RCC 7860 (cell line): Measurements from ENCODE around the gene SEC63.

Source experiments
- DNase-seq: peaks from one replicate; pipeline ENCODE4 v3.0.0-alpha.2; 2015; ENCODE audit warnings: low spot score
- FAIRE-seq: peaks from 2 replicates; lab custom pipeline; 2012; peaks lifted over from hg19 to GRCh38; lab: Jason Lieb, UNC

SEC63 gene

GRCh38 chr6:107820338-107821261, 137.4 kb downstream of the SEC63 start:
- FAIRE-seq, result no peak
- DNase-seq, result no peak

GRCh38 chr6:107819964-107820337, 138.1 kb downstream of the SEC63 start:
- FAIRE-seq (no peak), DNase-seq (no peak)

GRCh38 chr6:107819217-107819616, 138.8 kb downstream of the SEC63 start:
- no peak for FAIRE-seq
- DNase-seq, result no peak

DNA sequence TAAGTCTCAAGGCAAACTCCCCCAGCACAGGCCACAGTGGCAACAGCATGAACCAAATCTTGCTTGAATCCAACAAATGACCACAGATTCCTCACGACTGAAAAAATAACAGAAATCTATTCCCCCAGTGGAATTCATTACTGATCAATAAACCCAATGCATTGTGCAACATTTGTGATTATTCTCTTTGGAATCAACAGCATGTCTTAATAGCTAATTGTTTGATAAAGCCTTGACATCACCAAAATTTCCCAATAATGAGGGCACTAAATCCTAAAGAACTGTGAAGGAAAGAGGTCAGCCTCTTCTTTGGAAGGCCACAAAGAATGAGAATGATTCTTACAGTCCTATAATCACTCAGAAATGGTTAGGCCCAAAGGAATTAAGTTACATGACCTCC, 139.7 kb downstream of the SEC63 start:
- DNase-seq (no peak), FAIRE-seq (no peak)

- DNase-seq (no peak), FAIRE-seq (no peak)
Observed at GRCh38 chr6:107817784-107818183, 140.2 kb downstream of the SEC63 start.
